T47D (cell line): Measurements from ENCODE around the gene CEP128.
"Not testable (repeated sequence)": the region's sequence is repeated elsewhere in the genome, so short reads cannot be mapped to it uniquely, and the experiment has no call there.

ENCODE experiments used
- DNase-seq, 2 experiments: peaks; one replicate each; pipeline versions ENCODE4 v3.0.0 to v3.0.0-alpha.2; 2011 to 2012; ENCODE audit warnings: low read depth in 1 of 2, low spot score in 1 of 2
- JUND ChIP-seq: IDR thresholded peaks from 2 replicates; pipeline ENCODE4 v1.6.1; 2012; ENCODE audit warnings: low read depth
- in situ Hi-C: cut with HindIII; loops from 2 replicates; pipeline ENCODE4 v1.10.0; 2016; ENCODE audit warnings: low sequenced_read_pairs, low pct_unique_long_range_greater_than_20kb

Gene CEP128

DNA sequence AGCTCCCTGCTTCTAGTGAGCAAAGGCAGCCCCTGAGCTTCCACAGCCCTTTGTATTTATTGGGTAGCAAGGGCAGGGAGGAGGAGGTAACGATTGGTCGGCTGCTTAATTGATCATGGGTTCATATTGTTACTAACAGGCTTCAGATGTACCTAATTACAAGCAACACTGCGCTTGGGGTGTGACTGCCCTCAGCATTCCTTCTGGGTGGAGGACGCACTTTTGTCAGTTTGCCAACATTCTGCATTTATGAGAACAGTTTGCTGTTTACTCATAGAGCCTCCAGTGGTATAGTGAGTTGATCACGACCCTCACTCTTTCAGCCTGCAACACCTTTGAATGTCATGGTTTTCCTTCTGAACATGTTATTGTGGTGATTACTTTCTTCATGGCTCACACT lies 23.5 kb upstream of the CEP128 start:
- no peak for DNase-seq
- in situ Hi-C loops, result no loop called here
- no peak for TF ChIP-seq JUND

DNA sequence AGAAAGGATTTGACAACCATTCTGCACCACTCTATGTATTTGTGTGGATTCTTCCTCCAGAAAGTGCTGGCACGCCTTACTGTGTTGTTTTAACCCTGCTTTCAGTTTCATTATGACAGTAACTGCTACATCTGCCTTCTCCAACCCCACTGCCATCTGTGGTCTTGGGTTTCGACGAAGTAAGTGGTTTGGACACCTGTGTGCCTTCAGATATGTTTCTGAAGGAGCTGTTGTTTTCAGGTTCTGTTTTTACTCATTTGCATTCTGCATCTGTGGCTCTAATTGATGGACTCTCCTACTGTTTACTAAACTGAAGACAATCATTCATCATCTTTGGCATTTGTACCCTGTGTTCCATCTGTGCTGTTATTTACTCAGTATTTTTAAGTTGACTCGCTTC lies 18.0 kb upstream of the CEP128 start:
- no peak for TF ChIP-seq JUND
- in situ Hi-C loops, result no loop called here
- DNase-seq, result no peak

DNA sequence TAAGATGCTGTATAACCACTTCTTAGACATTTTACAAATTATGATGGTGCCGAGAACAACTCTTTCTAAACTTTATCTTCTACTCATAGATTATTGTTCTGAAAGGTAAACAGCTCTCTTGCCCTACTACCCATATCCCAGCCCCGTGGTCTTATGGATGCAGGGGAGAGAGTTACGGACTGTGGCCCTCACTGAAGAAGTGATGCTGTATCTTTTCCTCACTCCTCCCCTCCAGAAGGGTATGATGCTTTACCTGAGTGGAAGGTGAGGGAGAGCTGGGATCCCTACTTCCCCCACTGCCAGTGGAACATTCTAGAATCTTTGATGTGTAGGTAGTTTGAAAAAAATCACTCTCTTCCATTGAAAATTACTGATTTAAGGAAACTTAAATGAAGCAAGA lies 17.4 kb upstream of the CEP128 start:
- DNase-seq, result no peak
- TF ChIP-seq JUND, result no peak
- in situ Hi-C loops, result no loop called here

DNA sequence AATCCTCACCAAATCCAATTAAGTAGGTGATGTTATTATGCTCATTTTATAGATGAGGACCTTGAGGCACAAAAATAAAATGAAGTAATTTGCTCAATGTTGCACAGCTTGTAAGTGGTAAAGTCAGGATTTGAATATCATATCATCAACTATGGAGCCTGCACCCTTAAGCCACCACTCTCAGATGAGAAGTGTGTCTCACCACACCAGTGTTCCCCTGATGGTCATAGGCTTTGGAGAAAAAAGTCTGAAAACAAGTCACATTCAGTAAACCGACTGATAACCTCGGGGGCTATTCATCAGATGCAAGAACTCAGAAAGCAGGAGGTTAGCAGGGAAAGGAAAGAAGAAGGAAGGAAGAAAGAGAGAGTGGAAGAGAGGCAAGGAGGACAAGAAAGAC lies 16.7 kb upstream of the CEP128 start:
- no peak for DNase-seq
- no peak for TF ChIP-seq JUND
- in situ Hi-C loops, result no loop called here

DNA sequence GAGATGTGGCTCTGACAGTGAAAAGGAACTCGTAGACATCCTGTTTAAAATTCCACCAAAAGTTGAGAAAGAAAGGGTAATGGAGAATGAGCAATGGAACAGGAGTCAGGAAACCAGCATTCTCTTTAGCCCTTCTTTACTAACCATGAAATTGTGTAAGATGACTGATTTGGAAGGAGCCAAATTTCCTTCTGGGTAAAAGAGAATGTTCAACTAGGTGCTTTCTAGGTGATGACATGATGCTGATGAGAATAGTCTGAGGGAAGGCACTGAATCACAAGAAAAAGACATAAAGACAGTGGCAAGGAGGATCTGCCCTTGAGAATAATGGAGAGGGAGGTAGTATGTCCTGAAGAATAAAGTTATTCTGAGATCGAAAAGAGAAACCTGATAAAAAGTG lies 16.1 kb upstream of the CEP128 start:
- no peak for DNase-seq
- in situ Hi-C loops, result no loop called here
- TF ChIP-seq JUND, result no peak

DNA sequence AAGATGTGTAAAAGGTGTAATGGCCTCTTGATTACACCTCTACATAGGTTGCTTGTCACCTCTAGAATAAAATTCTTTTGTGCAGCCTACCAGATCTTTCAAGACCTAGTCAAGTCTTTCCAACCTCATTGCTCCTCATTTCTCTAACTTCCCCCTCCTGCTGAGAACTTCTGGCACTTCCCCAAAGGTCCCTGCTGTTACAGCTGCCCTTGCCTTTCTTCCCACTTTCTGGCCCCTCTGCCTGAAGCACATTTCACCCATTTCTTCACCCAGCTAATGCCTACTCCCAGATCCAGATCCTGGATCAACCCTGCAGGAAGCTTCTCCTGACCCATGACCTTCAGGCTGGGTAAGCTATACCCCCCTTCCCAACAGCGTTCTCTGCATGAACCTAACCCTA lies 15.4 kb upstream of the CEP128 start:
- no peak for DNase-seq
- in situ Hi-C loops, result no loop called here
- TF ChIP-seq JUND, result no peak

DNA sequence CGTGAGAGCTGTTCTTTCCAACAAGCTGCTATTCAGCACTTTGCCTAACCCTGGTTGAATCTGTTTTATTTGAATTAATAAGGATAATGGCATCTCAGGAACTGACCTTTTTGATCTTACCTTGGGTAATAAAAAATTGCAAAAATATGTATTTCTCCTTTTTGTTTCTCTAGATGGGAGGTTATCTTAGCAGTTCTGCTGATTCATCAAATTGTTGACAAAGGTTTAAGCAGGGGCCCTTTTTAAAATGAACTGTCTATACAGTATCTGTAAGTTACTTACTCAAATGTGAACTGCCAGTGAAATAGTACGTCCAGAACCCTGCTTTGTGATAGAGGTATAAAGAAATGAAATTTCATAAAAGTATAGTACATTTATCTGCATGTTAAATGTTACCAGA lies 14.6 kb upstream of the CEP128 start:
- in situ Hi-C loops, result no loop called here

DNA sequence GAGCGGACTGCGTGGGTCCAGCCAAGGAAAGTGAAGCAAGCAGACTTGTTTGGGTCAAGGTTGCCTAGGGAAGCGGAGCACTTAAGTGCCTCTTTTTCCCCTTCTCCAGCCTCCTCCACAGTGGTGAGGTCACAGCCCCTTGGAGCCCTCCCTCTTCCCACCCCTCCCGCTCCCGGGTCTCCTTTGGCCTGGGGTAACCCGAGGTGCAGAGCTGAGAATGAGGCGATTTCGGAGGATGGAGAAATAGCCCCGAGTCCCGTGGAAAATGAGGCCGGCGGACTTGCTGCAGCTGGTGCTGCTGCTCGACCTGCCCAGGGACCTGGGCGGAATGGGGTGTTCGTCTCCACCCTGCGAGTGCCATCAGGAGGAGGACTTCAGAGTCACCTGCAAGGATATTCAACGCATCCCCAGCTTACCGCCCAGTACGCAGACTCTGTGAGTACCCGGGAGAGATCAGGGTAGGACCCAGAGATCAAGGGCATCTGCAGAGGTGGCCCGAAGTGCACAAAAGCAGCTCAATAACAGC lies 13.9 kb upstream of the CEP128 start, which contains the start of gene TSHR:
Gene TSHR (plus strand): TSS at position 206 of the 526 bp plus-strand sequence. CDS start 60 bp downstream, at position 266.
- in situ Hi-C loops, result no loop called here
- no peak for DNase-seq
- TF ChIP-seq JUND, result no peak

More for the DNA sequence above, 14.6 kb upstream of the CEP128 start:
- no peak for TF ChIP-seq JUND
- DNase-seq, result no peak

DNA sequence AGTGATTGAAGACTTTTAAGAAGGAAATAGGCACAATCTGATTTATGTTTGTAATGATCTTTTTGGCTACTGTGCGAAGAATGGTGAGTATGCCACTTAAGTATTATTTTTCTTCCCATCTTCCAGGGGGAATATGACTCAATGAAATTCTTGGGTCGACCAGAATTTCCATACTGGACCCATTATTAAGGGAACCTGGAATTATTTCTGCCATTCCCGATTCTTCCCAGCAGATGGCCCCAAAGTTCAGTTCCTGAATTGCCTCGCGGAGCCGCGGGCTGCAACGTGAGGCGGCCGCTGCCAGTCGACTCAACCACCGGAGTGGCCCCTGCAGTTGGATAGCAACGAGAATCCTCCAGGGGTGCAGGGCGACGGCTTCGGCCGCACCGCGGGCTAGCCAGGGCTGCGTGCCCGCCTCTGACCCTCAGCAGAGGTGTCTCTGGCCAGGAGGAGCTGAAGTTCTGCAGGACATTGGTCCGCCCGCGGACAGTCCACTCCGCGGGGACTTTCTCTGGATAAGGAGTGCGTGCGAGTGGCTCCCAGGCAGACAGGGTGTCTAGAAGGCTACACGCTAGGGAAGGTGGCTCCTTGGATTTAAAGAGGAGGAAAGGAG lies 13.3 kb upstream of the CEP128 start:
- no peak for TF ChIP-seq JUND
- in situ Hi-C loops, result no loop called here
- peak; percentile 63 to 85 for DNase-seq

DNA sequence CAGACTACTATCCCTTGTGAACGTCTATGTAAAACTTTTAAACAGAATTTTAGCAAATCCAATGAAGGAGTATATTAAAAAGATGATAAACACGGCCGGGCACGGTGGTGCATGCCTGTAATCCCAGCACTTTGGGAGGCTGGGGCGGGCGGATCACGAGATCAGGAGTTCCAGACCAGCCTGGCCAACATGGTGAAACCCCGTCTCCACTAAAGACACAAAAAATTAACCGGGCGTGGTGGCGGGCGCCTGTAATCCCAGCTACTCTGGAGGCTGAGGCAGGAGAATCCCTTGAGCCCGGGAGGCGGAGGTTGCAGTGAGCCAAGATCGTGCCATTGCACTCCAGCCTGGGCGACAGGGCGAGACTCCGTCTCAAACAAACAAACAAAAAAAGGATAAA lies 11.7 kb upstream of the CEP128 start:
- in situ Hi-C loops, DNase-seq: not testable (repeated sequence)

DNA sequence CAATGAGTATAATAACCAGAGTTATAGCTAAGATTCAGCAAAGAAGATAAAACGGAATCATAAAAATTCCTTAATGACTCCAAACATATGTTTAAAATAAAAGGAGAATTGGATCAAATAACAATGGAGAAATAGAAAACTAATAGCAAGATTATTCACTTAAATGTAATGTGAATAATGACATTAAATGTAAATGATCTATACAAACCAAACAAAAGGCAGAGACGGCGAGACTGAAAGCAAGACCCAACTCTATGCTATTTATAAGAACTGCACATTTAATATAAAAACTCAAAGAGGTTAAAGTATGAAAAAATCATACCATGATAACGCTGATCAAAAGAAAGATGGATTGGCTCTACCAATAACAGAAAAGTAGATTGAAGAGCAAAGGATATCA lies 10.0 kb upstream of the CEP128 start:
- no peak for TF ChIP-seq JUND
- in situ Hi-C loops, result no loop called here
- no peak for DNase-seq

DNA sequence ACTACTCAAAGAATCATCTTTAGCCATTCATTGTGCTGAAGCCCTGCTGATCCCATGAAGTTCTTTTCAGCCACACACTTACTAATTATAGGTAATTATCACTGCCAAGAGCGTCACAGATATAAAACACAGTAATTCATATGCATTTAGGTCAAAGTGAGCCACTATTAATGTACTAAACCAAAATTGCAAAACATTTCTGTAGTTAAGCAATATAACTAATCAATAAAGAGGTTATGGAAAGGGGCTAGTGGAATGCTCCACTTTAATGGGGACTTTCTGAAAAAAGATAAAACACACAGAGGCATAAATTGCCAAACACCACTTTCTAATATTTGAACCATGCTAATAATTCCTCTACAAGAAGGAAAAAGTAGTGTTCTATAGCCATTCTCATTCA lies 6.8 kb upstream of the CEP128 start:
- no peak for DNase-seq
- in situ Hi-C loops, result no loop called here
- no peak for TF ChIP-seq JUND

DNA sequence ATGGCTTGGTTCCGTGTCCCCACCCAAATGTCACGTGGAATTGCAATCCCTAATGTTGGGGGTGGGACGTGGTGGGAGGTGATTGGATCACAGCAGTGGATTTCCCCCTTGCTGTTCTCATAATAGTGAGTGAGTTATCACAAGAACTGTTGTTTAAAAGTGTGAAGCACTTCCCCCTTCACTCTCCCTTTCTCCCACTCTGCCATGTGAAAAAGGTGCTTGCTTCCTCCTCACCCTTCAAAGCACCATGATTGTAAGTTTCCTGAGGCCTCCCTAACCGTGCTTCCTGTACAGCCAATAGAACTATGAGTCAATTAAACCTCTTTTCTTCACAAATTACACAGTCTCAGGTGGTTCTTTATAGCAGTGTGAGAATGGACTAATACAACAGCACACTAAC lies 5.3 kb upstream of the CEP128 start:
- in situ Hi-C loops, result no loop called here
- no peak for DNase-seq
- TF ChIP-seq JUND, result no peak

DNA sequence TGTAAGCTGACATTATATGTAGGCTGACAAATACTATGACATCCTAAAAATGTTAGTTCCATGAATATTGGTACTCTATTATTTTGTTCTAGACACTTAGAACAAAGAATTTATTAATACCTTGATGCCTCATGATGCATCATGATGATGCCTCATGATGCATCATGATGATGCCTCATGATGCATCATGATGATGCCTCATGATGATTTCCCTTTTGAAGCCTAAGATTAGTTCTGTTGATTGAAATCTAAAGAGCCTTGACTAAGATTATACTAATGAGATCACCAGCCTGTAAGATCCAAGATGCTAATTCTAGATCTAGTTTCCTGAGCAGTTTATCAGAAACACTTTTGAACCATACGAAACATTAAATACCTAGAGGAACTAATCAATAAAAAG lies 4.6 kb upstream of the CEP128 start:
- DNase-seq, result no peak
- no peak for TF ChIP-seq JUND
- in situ Hi-C loops, result no loop called here
